ENCODE data around the gene NFATC2.

NFATC2 gene

GRCh38 chr20:51458751-51459439 lies 83.6 kb downstream of the NFATC2 start:
- TF ChIP-seq ZBTB7A (IDR thresholded peaks at IDR 0.05; ENCODE audit: low read depth), result no peak
- TF ChIP-seq, protein P1, sequence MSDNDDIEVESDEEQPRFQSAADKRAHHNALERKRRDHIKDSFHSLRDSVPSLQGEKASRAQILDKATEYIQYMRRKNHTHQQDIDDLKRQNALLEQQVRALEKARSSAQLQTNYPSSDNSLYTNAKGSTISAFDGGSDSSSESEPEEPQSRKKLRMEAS (IDR thresholded peaks at IDR 0.05), result no peak
- TF ChIP-seq TCF12 (IDR thresholded peaks at IDR 0.05; ENCODE audit: low read depth), result no peak
- TF ChIP-seq RAD21 (IDR thresholded peaks at IDR 0.05; ENCODE audit: low read depth), result no peak
- TF ChIP-seq, protein P2, sequence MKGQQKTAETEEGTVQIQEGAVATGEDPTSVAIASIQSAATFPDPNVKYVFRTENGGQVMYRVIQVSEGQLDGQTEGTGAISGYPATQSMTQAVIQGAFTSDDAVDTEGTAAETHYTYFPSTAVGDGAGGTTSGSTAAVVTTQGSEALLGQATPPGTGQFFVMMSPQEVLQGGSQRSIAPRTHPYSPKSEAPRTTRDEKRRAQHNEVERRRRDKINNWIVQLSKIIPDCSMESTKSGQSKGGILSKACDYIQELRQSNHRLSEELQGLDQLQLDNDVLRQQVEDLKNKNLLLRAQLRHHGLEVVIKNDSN (IDR thresholded peaks at IDR 0.05), result no peak
- TF ChIP-seq NFIC (IDR thresholded peaks at IDR 0.05), result no peak
- TF ChIP-seq EP300 (IDR thresholded peaks at IDR 0.05; ENCODE audit: borderline replicate concordance), result no peak
- TF ChIP-seq CEBPB (IDR thresholded peaks at IDR 0.05), result no peak
- no peak for TF ChIP-seq FOXM1 (IDR thresholded peaks at IDR 0.05; ENCODE audit: borderline replicate concordance, low read depth)
- no peak for TF ChIP-seq EGR1 (IDR thresholded peaks at IDR 0.05)
- no peak for TF ChIP-seq TAF1 (IDR thresholded peaks at IDR 0.05; ENCODE audit: low read depth)
- no peak for TF ChIP-seq TEAD4 (IDR thresholded peaks at IDR 0.05)
- no peak for TF ChIP-seq YY1 (IDR thresholded peaks at IDR 0.05; ENCODE audit: low read depth)
- TF ChIP-seq REST (IDR thresholded peaks at IDR 0.05; ENCODE audit: low read depth), result no peak
- no peak for TF ChIP-seq CREB1 (IDR thresholded peaks at IDR 0.05; ENCODE audit: low read depth)

DNA sequence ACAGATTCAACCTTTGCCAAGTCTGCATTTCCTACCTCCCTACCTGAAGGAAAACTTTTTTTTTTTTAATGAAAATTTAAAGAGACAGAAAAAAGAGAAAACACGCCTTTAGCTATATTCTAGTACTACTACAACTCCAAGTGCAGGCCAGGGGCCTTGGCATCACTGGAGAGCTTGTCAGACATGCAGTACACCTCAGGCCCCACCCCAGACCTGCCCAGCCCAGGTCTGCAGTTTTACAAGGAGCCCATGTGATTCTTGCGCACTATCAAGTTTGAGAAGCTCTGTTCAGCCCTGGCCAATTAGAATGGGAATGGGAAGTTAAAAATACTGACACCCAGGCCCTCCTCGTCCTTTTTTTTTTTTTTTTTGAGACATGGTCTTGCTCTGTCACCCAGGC lies 85.0 kb downstream of the NFATC2 start:
- TF ChIP-seq EGR1 (IDR thresholded peaks at IDR 0.05) (no peak), CEBPB (IDR thresholded peaks at IDR 0.05) (no peak), CREB1 (IDR thresholded peaks at IDR 0.05; ENCODE audit: low read depth) (no peak), YY1 (IDR thresholded peaks at IDR 0.05; ENCODE audit: low read depth) (no peak), ZBTB7A (IDR thresholded peaks at IDR 0.05; ENCODE audit: low read depth) (no peak), RAD21 (IDR thresholded peaks at IDR 0.05; ENCODE audit: low read depth) (no peak), NFIC (IDR thresholded peaks at IDR 0.05) (no peak), TEAD4 (IDR thresholded peaks at IDR 0.05) (no peak), TCF12 (IDR thresholded peaks at IDR 0.05; ENCODE audit: low read depth) (no peak), FOXM1 (IDR thresholded peaks at IDR 0.05; ENCODE audit: borderline replicate concordance, low read depth) (no peak), EP300 (IDR thresholded peaks at IDR 0.05; ENCODE audit: borderline replicate concordance) (no peak)
- TF ChIP-seq, protein P1 (IDR thresholded peaks at IDR 0.05), result no peak
- TF ChIP-seq, protein P2 (IDR thresholded peaks at IDR 0.05), result no peak

GRCh38 chr20:51456511-51457509 lies 85.7 kb downstream of the NFATC2 start:
- TF ChIP-seq CREB1 (IDR thresholded peaks at IDR 0.05; ENCODE audit: low read depth) (no peak), EGR1 (IDR thresholded peaks at IDR 0.05) (peak; percentile 62), ZBTB7A (IDR thresholded peaks at IDR 0.05; ENCODE audit: low read depth) (peak; percentile 84), TCF12 (IDR thresholded peaks at IDR 0.05; ENCODE audit: low read depth) (peak; percentile 67), FOXM1 (IDR thresholded peaks at IDR 0.05; ENCODE audit: borderline replicate concordance, low read depth) (peak; percentile 15; the same call in 1 of the 2 replicates), TAF1 (IDR thresholded peaks at IDR 0.05; ENCODE audit: low read depth) (no peak), CEBPB (IDR thresholded peaks at IDR 0.05) (no peak), YY1 (IDR thresholded peaks at IDR 0.05; ENCODE audit: low read depth) (peak; percentile 35; the same call in 1 of the 2 replicates), TEAD4 (IDR thresholded peaks at IDR 0.05) (peak; percentile 78), REST (IDR thresholded peaks at IDR 0.05; ENCODE audit: low read depth) (no peak), EP300 (IDR thresholded peaks at IDR 0.05; ENCODE audit: borderline replicate concordance) (peak; percentile 77), RAD21 (IDR thresholded peaks at IDR 0.05; ENCODE audit: low read depth) (peak; percentile 19; the same call in 1 of the 2 replicates), NFIC (IDR thresholded peaks at IDR 0.05) (peak; percentile 96)
- TF ChIP-seq, protein P2 (IDR thresholded peaks at IDR 0.05), result 0 out of 2 replicates have a peak, but pooled peaks have one; percentile 17
- TF ChIP-seq, protein P1 (IDR thresholded peaks at IDR 0.05), result peak; percentile 67
